Stimulated activated CD4-positive, alpha-beta T cell treated with anti-CD3 and anti-CD28 coated beads, Interleukin-12 subunit alpha, Interleukin-12 subunit beta, amount 100 ng/mL, for 4 hours (primary cell): ENCODE results near the gene DYSF.

Experiments used
- DNase-seq: peaks from one replicate; pipeline ENCODE4 v3.0.0-alpha.2; 2020

Gene DYSF

GRCh38 chr2:71682341-71682740, 229.0 kb downstream of the DYSF start:
- no peak for DNase-seq

- DNase-seq = no peak
Measured at GRCh38 chr2:71683070-71683469, 229.7 kb downstream of the DYSF start.

- DNase-seq = no peak
Measured at GRCh38 chr2:71683666-71684065, 230.3 kb downstream of the DYSF start.

GRCh38 chr2:71684226-71685072, 231.1 kb downstream of the DYSF start:
- DNase-seq = no peak

GRCh38 chr2:71685073-71685848, 231.9 kb downstream of the DYSF start:
- DNase-seq = no peak

- no peak for DNase-seq
Measured at GRCh38 chr2:71685941-71686611, 232.7 kb downstream of the DYSF start.

- DNase-seq = no peak
Measured at GRCh38 chr2:71686781-71687180, 233.4 kb downstream of the DYSF start.

- no peak for DNase-seq
Measured at GRCh38 chr2:71687412-71687811, 234.1 kb downstream of the DYSF start.

GRCh38 chr2:71688530-71688929, 235.2 kb downstream of the DYSF start:
- DNase-seq = no peak

- no peak for DNase-seq
Measured at GRCh38 chr2:71689393-71689792, 236.0 kb downstream of the DYSF start.

GRCh38 chr2:71689968-71690834, 236.8 kb downstream of the DYSF start:
- DNase-seq = no peak

- no peak for DNase-seq
Measured at GRCh38 chr2:71690876-71691475, 237.6 kb downstream of the DYSF start.

GRCh38 chr2:71691747-71692441, 238.5 kb downstream of the DYSF start:
- no peak for DNase-seq

- DNase-seq = no peak
Measured at GRCh38 chr2:71692621-71693277, 239.4 kb downstream of the DYSF start.

- no peak for DNase-seq
Measured at GRCh38 chr2:71693286-71694270, 240.2 kb downstream of the DYSF start.

- DNase-seq = no peak
Measured at GRCh38 chr2:71694501-71695234, 241.3 kb downstream of the DYSF start.

GRCh38 chr2:71695235-71696120, 242.1 kb downstream of the DYSF start:
- DNase-seq = no peak

- no peak for DNase-seq
Measured at GRCh38 chr2:71696381-71696780, 243.0 kb downstream of the DYSF start.
